Mesothelial cell of epicardium (in vitro differentiated cells): ENCODE results near the gene POLA1. TPM values are rescaled to one million over a fixed set of nuclear protein-coding genes. Genes with fewer than 3 reads are reported as not detected.

Experiments used
- DNase-seq, 2 experiments: peaks; one replicate each; pipeline ENCODE4 v3.0.0; 2021; ENCODE audit warnings: low spot score in 2 of 2; ENCODE audit not compliant: unreplicated experiment in 2 of 2
- H3K27ac Mint-ChIP-seq: 2 replicates; pipeline ENCODE4 v1.8.0; 2021; ENCODE audit warnings: mixed read lengths
- H3K27me3 Mint-ChIP-seq: 2 replicates; pipeline ENCODE4 v1.8.0; 2021; ENCODE audit warnings: low read depth, mixed read lengths
- H3K36me3 Mint-ChIP-seq: 2 replicates; pipeline ENCODE4 v1.8.0; 2021; ENCODE audit warnings: mixed read lengths
- H3K4me1 Mint-ChIP-seq: 2 replicates; pipeline ENCODE4 v1.8.0; 2021; ENCODE audit warnings: mixed read lengths
- H3K4me3 Mint-ChIP-seq: 2 replicates; pipeline ENCODE4 v1.8.0; 2021; ENCODE audit warnings: mild to moderate bottlenecking, moderate library complexity, mixed read lengths
- H3K9me3 Mint-ChIP-seq: 2 replicates; pipeline ENCODE4 v1.8.0; 2021; ENCODE audit warnings: mixed read lengths
- CTCF ChIP-seq: fragments of 200-600 bp; sonication (generic); IDR thresholded peaks from one replicate; pipeline ENCODE4 v1.5.0; 2021; ENCODE audit warnings: antibody characterized with exemption; ENCODE audit not compliant: unreplicated experiment
- total RNA-seq: library from RNA; stranded (reverse); gene quantifications from 3 replicates; pipeline ENCODE4 v1.2.1, GENCODE V29; 2021

Gene POLA1
- total RNA-seq, 1 donor from 2014 or later: 30.4 TPM

DNA sequence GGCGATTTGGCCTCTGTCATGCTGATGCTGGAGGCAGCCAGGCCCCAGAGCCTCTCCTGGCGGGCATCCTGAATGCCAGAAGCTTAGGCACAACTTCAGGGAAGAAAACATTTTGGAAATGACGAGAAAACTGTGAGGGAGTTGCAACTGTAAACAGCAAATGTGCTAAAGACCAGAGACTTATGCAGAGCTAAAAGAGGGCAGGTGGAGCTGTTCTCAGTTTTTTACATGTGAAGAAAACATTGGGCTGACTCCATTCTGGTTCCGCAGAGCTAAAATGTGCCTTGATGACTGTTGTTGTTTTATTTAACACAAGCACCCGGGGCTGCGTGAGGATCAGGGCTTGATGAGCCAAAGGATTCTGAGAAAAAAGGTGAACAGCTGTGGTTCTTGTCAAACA, 332.9 kb downstream of the POLA1 start:
- Mint-ChIP-seq H3K27ac (no peak overlapping the region), H3K27me3 (peaks cover 87% of the 10 kb centered on the region)

GRCh38 chrX:25028726-25029125, 335.0 kb downstream of the POLA1 start:
- no peak for TF ChIP-seq CTCF
- no peaks in the 10 kb centered on the region for H3K9me3 Mint-ChIP-seq
- H3K36me3 Mint-ChIP-seq: no peaks in the 10 kb centered on the region
- no peak overlapping the region for H3K27ac Mint-ChIP-seq
- no peak overlapping the region for H3K4me3 Mint-ChIP-seq
- H3K4me1 Mint-ChIP-seq: no peaks in the 10 kb centered on the region
- peaks cover 77% of the 10 kb centered on the region for H3K27me3 Mint-ChIP-seq
- DNase-seq: no peak

More for the DNA sequence above, 332.9 kb downstream of the POLA1 start:
- H3K4me1 Mint-ChIP-seq: peaks cover 6% of the 10 kb centered on the region
- DNase-seq: no peak
- H3K36me3 Mint-ChIP-seq: no peaks in the 10 kb centered on the region
- H3K4me3 Mint-ChIP-seq: no peak overlapping the region
- no peaks in the 10 kb centered on the region for H3K9me3 Mint-ChIP-seq
- TF ChIP-seq CTCF: no peak

DNA sequence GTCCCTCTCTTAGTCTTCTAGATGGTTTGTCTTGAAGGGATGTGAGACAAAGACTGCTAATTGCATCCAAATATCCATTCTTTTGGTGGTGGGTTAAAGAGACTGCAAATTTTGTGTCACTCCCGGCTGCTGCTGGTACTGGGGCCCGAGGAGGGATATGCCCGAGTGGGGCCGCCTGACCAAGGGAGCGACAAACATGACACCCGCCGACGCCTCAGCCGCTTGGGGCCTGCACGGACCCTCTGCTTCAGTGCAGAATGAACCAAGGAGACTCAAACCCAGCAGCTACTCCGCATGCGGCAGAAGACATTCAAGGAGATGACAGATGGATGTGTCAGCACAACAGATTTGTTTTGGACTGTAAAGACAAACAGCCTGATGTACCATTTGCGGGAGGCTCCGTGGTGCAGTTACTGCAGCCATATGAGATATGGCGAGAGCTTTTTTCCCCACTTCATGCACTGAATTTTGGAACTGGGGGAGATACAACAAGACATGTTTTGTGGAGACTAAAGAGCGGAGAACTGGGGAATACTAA, 335.6 kb downstream of the POLA1 start:
- Mint-ChIP-seq H3K4me1 (no peaks in the 10 kb centered on the region), H3K4me3 (no peak overlapping the region), H3K9me3 (no peaks in the 10 kb centered on the region), H3K27ac (no peak overlapping the region), H3K27me3 (peaks cover 72% of the 10 kb centered on the region), H3K36me3 (no peaks in the 10 kb centered on the region)
- TF ChIP-seq CTCF: no peak
- no peak for DNase-seq

DNA sequence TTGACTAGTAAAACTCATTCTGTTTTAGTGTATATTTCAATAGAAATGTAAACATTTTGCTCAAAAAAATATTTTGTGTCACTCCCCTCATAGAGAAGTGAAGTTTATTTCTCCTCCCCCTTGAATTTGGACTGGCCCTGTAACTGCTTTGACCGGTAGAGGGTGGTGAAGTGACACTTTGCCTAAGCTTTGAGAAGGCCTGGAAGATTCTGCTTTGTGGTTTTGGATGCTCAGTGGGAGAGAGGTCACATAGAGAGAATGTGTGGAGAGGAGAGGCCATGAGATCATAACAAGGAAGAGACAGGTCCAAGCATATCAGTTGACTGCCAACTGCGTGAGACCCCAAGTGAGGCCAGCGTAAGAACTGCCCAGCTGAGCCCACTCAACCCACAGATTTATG, 341.2 kb downstream of the POLA1 start:
- Mint-ChIP-seq H3K27ac (no peak overlapping the region), H3K9me3 (no peaks in the 10 kb centered on the region), H3K4me3 (no peak overlapping the region), H3K27me3 (peaks cover 41% of the 10 kb centered on the region), H3K4me1 (no peaks in the 10 kb centered on the region), H3K36me3 (no peaks in the 10 kb centered on the region)
- no peak for TF ChIP-seq CTCF
- DNase-seq: no peak

DNA sequence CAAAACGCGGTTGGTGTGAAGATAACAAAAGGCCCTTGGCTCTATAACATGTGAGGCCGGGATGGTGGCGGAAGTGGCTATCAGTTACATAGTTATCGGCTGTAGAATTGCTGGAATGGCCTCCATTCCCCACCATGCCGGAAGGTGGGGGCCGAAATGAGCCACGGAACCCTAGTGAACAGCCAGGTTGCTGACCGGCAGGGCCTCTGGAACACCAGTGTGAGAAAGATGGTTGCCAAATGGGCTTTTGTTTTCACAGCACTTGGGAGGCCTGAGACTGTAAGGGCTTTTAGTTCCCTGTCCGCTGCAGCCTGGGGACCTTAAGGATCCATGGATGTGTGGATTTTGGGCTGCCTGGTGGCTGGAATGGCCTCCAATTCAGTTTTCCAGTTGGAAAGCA, 345.3 kb downstream of the POLA1 start:
- Mint-ChIP-seq H3K36me3 (no peaks in the 10 kb centered on the region), H3K4me1 (no peaks in the 10 kb centered on the region), H3K9me3 (peaks cover 3% of the 10 kb centered on the region), H3K27ac (no peak overlapping the region), H3K4me3 (no peak overlapping the region), H3K27me3 (peaks cover 19% of the 10 kb centered on the region)
- DNase-seq: no peak
- TF ChIP-seq CTCF: no peak

- Mint-ChIP-seq H3K36me3 (no peaks in the 10 kb centered on the region), H3K4me3 (no peak overlapping the region), H3K4me1 (no peaks in the 10 kb centered on the region), H3K27ac (no peak overlapping the region), H3K9me3 (peaks cover 3% of the 10 kb centered on the region), H3K27me3 (peaks cover 20% of the 10 kb centered on the region)
- TF ChIP-seq CTCF: no peak
- DNase-seq: no peak
Measured at GRCh38 chrX:25043192-25043591, 349.5 kb downstream of the POLA1 start.
